Esophagus squamous epithelium (tissue), 5 donors: ENCODE measurements around the gene ADAMTS5. TPM values are rescaled to one million over a fixed set of nuclear protein-coding genes. Genes with fewer than 3 reads are reported as not detected.

ENCODE experiments used
- DNase-seq: peaks from one replicate; lab custom pipeline; 2025; lab: John Stamatoyannopoulos, UW
- H3K27ac ChIP-seq, 4 donors: fragments of 200-600 bp; sonication (generic); one replicate each; pipeline ENCODE4 v1.5.1; 2016 to 2019; ENCODE audit warnings: mild to moderate bottlenecking in 1 of 4
- H3K27me3 ChIP-seq, 4 donors: fragments of 200-600 bp; sonication (generic); 1 replicate in 3 of 4; 2 replicates in 1 of 4; pipeline versions ENCODE4 v1.5.1 to v1.6.0; 2017 to 2021; ENCODE audit warnings: antibody characterized with exemption in 1 of 4
- H3K36me3 ChIP-seq, 3 donors: fragments of 200-600 bp; sonication (generic); one replicate each; pipeline ENCODE4 v1.5.1; 2016 to 2019
- H3K4me1 ChIP-seq, 3 donors: fragments of 200-600 bp; sonication (generic); one replicate each; pipeline ENCODE4 v1.5.1; 2017 to 2019
- H3K4me3 ChIP-seq, 4 donors: fragments of 200-600 bp; sonication (generic); 1 replicate in 3 of 4; 2 replicates in 1 of 4; pipeline ENCODE4 v1.5.1; 2016 to 2019; ENCODE audit warnings: mild to moderate bottlenecking in 2 of 4, moderate library complexity in 1 of 4
- H3K9me3 ChIP-seq, 3 donors: fragments of 200-600 bp; sonication (generic); one replicate each; pipeline ENCODE4 v1.5.1; 2016 to 2019
- POLR2A ChIP-seq, 4 donors: fragments of 450-650 bp; IDR thresholded peaks; one replicate each; pipeline ENCODE4 v1.6.1; 2017; ENCODE audit warnings: antibody characterized with exemption in 4 of 4, mild to moderate bottlenecking in 4 of 4, moderate library complexity in 3 of 4
- WGBS, 2 donors: methylation state at CpG; one replicate each; pipeline ENCODE4 v1.1.5; 2018; 5-methylcytosine and 5-hydroxymethylcytosine counted together
- intact Hi-C: fragments of 100-400 bp; cut with DNase I; formaldehyde crosslinking; loops from one replicate; pipeline ENCODE4 v1.15.0; 2022
- total RNA-seq, 4 donors: library from RNA; depleted of rRNA; stranded (reverse); fragments of >200 nt; gene quantifications; one replicate each; pipeline ENCODE4 v1.1.0, GENCODE V29; 2016
- TF ChIP-seq, protein P1 (sequence below), 6 experiments: fragments of 450-650 bp in 4 of 6; fragments of 200-600 bp in 2 of 6; sonication (generic) in 2 of 6; IDR thresholded peaks; one replicate each; pipeline ENCODE4 v1.5.1; 2016 to 2019; ENCODE audit warnings: antibody characterized with exemption in 6 of 6, mild to moderate bottlenecking in 4 of 6, moderate library complexity in 4 of 6
- donor health status: DM: yes; HTN: yes; CAD: no.

Gene ADAMTS5
- total RNA-seq, 4 donors from 2014 or later: 1.1 to 24.8 (median 9.1) TPM

DNA sequence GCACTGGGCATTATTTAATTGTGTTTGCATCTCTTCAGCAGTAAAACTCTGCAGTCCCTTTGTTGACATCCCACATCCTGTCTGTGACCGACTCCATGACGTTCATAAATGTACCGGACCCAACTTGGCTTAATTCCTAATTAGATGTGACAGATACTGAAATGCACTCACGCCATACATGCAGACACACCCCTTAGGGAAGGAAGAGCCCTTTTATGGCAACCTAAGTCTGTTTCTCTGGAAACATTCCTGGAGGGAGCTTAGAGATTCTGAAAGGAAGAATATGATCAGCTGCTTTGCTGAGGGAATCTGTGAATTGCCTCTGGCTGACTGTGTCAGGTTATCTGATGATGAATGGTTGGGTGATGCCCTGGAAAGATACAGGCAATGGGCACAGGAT, 33.4 kb downstream of the ADAMTS5 start:
- intact Hi-C loops: no loop called here
- no peaks in the 10 kb centered on the region for H3K27me3 ChIP-seq
- 54 to 61% methylated on average over 4 of the region's 4 CpGs for WGBS, 2 donors
- no peaks in the 10 kb centered on the region for H3K4me1 ChIP-seq
- H3K9me3 ChIP-seq: no peaks in the 10 kb centered on the region
- TF ChIP-seq, protein P1, sequence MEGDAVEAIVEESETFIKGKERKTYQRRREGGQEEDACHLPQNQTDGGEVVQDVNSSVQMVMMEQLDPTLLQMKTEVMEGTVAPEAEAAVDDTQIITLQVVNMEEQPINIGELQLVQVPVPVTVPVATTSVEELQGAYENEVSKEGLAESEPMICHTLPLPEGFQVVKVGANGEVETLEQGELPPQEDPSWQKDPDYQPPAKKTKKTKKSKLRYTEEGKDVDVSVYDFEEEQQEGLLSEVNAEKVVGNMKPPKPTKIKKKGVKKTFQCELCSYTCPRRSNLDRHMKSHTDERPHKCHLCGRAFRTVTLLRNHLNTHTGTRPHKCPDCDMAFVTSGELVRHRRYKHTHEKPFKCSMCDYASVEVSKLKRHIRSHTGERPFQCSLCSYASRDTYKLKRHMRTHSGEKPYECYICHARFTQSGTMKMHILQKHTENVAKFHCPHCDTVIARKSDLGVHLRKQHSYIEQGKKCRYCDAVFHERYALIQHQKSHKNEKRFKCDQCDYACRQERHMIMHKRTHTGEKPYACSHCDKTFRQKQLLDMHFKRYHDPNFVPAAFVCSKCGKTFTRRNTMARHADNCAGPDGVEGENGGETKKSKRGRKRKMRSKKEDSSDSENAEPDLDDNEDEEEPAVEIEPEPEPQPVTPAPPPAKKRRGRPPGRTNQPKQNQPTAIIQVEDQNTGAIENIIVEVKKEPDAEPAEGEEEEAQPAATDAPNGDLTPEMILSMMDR (IDR thresholded peaks at IDR 0.05): no peak
- TF ChIP-seq POLR2A (IDR thresholded peaks at IDR 0.05): no peak
- H3K4me3 ChIP-seq: no peak overlapping the region
- no peak overlapping the region for H3K27ac ChIP-seq
- no peaks in the 10 kb centered on the region for H3K36me3 ChIP-seq
- DNase-seq: no peak

DNA sequence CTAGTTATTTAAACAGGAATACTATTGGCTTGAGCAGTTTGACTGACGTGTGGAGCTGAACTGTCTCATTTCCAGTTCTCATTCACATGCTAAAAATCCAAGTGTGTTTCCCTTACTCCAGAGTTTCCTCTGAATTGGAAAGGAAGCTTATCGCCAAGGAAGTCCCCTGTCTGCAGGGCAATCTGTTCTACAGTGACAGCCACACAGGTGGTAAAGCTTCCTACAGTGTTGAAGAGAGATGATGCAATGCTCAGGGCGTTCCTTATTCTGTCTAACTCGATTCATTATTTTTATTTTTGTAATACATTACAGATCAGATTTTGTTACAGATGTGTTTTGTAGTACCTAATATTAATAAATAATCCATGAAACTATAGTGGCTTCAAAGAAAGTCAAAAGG, 41.3 kb downstream of the ADAMTS5 start:
- H3K27ac ChIP-seq: no peak overlapping the region

DNA sequence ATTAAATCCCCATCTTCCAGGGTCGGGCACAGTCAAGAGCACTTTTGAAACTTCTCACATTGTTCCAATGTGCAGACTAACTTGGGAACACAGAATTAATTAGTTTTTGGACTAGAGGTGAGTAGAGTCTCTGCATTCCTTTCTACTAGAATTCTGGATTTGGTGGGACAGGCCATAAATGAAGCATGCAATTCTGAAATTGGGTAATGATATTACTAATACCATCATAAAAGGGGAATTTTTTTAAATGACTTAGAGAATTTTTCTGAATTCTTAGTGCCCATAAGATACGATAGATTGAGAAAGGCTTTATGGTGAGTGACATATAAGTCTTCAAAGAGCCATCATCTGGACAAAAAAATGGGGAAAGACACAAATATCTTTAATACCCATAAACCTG, 41.8 kb downstream of the ADAMTS5 start:
- Histone ChIP-seq H3K27ac (no peak overlapping the region), H3K4me3 (no peak overlapping the region), H3K36me3 (peaks cover 0 to 6% (median 0%) of the 10 kb centered on the region in 3 donors), H3K4me1 (no peaks in the 10 kb centered on the region), H3K27me3 (no peaks in the 10 kb centered on the region), H3K9me3 (no peaks in the 10 kb centered on the region)
- 74 to 90% methylated on average over 2 of the region's 2 CpGs for WGBS, 2 donors
- no peak for DNase-seq
- intact Hi-C loops: no loop called here
- TF ChIP-seq POLR2A (IDR thresholded peaks at IDR 0.05): no peak
- TF ChIP-seq, protein P1 (IDR thresholded peaks at IDR 0.05): no peak

More for the DNA sequence above, 41.3 kb downstream of the ADAMTS5 start:
- 64 to 65% methylated on average over 4 of the region's 4 CpGs for WGBS, 2 donors
- Histone ChIP-seq H3K4me3 (no peak overlapping the region), H3K27me3 (no peaks in the 10 kb centered on the region), H3K4me1 (no peaks in the 10 kb centered on the region), H3K9me3 (no peaks in the 10 kb centered on the region), H3K36me3 (peaks cover 0 to 6% (median 0%) of the 10 kb centered on the region in 3 donors)
- DNase-seq: no peak
- TF ChIP-seq, protein P1 (IDR thresholded peaks at IDR 0.05): no peak
- no peak for TF ChIP-seq POLR2A (IDR thresholded peaks at IDR 0.05)
- intact Hi-C loops: no loop called here

DNA sequence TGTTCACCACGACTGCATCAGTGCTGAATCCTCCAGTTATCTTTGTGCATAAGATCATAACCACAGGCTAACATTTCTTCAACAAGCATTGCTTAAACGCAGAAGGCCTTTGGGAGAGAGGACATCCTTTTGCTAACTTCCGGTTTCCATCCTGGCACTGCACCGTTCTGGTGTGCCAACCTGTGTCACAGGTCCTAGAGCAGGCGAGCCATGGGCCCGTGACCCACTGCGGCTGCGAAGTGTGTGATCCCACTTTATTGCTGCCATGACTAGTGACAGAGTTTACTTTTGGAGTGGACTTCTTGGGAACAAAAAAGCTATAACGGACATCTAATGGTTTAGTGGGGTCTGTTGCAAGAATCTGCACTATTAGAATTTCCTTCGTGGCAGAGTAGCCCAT, 42.9 kb downstream of the ADAMTS5 start:
- Histone ChIP-seq H3K4me3 (no peak overlapping the region), H3K9me3 (no peaks in the 10 kb centered on the region), H3K4me1 (no peaks in the 10 kb centered on the region), H3K36me3 (peaks cover 0 to 6% (median 0%) of the 10 kb centered on the region in 3 donors), H3K27ac (no peak overlapping the region), H3K27me3 (no peaks in the 10 kb centered on the region)
- no peak for DNase-seq
- 82 to 89% methylated on average over 8 to 10 of the region's 10 CpGs for WGBS, 2 donors
- intact Hi-C loops: no loop called here
- TF ChIP-seq, protein P1 (IDR thresholded peaks at IDR 0.05): no peak
- TF ChIP-seq POLR2A (IDR thresholded peaks at IDR 0.05): no peak

DNA sequence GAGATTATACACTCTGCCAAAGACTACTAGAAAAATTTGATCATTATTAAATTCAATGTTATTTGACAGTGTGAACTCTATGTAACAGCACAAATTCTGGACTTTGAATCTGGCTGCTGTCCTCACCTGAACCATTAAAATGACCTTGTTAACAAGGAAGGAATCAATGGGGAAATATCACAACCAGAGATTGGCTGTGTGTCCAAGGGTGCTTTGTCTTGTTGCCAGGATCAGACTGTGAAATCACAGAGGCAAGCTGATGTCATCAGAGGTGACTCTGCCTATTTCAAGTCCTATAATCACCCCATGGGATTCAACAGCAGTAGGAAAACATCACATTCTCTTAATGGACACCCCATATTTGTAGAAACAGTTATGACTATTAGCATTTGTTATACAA, 46.8 kb downstream of the ADAMTS5 start:
- Histone ChIP-seq H3K27ac (no peak overlapping the region), H3K4me3 (no peak overlapping the region), H3K4me1 (no peaks in the 10 kb centered on the region), H3K36me3 (peaks cover 0 to 6% (median 0%) of the 10 kb centered on the region in 3 donors), H3K27me3 (no peaks in the 10 kb centered on the region), H3K9me3 (no peaks in the 10 kb centered on the region)
- TF ChIP-seq, protein P1 (IDR thresholded peaks at IDR 0.05): no peak
- no peak for TF ChIP-seq POLR2A (IDR thresholded peaks at IDR 0.05)
- intact Hi-C loops: no loop called here
- no peak for DNase-seq
